ENCODE measurements around the gene PXDN.
A peak's percentile ranks its signal among the peaks of the same experiment; 100 is the strongest.

Gene PXDN

DNA sequence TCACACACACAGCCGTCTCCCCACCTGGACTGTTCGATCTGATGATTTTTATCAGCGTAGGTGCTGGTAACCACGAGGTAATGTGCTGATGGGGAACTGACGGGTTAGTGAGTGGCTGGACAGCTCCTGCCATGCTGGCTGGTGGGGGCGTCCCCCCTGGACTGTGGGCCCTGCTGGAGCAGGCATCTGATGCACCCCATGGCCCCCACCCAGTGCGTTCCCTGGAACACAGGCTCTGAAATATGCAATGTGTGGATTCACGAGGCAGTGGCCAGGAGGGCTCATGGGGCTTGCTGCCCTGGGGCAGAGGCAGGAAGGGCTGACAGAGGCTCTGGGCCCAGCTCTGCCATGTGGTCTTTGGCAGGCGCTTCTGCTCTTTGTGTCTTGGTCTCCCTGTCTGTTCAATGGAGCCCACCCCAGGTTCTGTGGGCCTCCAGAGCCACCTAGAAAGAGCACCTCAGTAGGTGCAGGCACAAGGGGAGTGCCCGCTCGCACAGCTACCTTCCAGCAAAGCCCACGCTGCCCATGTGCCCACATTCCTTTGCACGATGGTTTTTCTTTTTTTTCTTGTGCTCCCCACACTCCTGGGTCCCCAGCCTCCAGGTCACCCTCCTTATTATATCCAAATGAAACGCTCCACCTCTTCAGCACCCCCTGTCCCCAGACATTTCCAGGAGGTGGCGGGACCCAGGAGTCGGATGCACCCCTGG is 10.3 kb upstream of the PXDN start:
- no peak for DNase-seq (ENCODE audit: low read depth in 2 of 2, low spot score in 1 of 2)

DNA sequence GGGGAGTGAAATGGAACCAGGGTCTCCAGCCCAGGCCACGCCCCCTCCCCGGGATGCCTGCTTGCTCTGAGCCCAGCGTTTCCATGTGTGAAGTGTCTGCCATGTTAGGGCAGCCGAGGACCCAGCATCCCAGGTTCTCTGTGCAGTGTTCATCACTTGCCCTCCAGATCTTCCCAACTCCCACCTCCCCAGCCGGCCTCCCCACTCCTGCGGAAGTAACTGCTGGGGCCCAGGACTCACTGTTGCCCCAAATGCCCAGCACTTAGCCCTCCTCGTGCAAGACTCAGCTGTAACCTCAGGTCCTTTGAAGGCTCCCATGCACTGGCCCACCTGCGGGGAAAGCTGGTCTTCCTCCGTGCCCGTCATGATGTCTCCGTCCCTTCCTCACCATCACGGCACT is 9.7 kb upstream of the PXDN start:
- DNase-seq (ENCODE audit: low read depth in 2 of 2, low spot score in 1 of 2): no peak

DNA sequence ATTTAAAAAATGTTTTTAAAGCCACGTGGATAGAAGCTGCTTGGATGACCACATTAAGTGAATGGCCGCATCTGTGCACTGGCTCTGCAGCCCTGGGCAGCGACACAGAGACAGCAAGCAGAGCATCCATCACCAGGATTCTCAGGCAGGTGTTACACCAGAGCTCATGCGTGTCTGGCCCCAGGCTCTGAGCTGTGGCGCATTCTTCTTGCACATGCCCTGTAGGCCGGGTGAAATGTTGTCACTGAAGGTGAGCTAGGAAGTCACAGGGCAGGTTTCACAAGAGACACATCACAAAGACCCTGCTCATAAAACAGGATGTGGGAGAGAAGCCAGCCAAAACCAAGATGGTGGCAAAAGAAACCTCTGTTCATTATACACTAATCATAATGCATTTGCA is 8.4 kb upstream of the PXDN start:
- no peak for DNase-seq (ENCODE audit: low read depth in 2 of 2, low spot score in 1 of 2)

DNA sequence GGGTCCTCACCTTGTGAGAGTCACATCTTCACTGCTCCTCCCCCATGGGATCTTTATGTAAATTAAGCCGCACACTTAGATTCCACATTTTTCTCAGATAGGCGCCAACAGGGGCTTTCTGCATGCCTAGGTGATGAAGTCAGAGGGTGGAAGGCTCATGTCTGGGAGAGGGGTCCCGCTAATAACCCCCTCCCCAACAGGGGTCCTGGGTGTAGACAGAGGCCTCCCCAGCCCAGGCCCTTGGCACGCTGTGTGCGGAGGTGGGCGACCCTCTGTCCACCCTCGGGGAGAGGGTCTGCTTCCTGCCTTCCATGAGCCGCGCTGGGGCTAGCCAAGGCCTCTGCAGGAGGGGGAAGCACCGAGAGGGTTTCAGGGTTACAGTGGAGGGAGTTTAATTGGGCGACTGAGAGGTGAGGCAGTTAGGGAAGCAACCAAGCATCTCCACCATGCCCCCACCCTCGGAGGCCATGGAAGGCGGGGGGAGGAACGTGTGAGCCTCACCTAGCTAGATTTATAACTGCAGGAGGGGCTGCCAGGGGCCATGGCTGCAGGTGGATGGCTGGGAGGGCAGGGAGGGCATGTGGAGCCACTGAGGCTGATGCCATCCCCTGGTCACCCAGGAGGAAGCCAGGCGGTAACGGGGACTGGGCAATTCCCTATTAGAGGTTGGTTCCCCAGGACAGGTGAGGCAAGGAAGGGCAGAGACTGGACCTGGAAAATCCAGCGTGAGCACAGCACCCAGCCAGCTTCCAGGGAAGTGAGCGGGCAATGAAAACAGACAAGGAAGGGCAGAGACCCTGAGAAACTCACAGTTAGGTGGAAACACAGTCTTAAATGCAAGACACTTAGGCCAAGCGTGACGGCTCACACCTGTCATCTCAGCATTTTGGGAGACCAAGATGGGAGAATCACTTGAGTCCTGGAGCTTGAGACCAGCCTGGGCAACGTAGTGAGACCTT is 7.7 kb upstream of the PXDN start:
- DNase-seq (ENCODE audit: low read depth in 2 of 2, low spot score in 1 of 2): no peak

DNA sequence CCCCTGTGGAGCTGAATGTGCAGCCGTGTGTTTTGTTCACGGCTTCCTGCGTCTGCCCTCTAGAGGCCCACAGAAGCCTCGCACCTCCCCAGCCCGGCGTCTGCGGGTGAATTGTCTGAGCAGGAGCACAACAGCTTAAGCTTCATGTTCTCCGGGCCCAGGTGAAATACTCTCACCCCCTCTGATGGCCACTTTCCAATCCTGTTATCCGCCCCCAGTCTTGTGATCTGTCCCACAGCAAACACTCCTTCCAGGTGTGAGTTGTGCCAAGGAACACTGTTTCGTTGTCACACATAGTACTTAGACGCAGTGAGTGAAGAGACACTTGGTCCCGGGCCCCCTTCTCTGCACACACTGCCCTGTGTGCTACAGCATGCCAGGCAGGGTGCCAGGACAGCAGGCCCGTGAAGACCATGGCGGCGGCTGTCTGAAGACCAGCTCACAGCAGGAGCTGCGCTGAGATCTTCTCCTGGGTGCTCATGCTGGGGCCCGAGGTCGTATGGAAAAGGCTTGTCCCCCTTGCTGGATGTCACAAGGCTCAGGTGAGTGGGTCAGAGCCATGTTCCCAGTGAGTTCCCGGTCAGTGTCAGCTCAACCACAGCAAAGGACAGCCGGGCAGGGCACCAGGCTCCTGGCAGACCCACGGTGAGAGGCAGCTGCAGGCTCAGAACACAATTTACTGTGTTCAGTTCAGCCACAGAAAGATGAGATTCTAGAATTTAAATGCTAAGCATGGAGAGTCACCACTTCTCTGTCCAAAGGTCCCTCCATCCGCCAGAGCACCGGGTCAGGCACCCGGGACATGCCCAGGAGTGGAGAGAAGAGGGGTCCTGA is 6.8 kb upstream of the PXDN start:
- peak in 1 of 2 donors; percentile 6 for DNase-seq (ENCODE audit: low read depth in 2 of 2, low spot score in 1 of 2)

DNA sequence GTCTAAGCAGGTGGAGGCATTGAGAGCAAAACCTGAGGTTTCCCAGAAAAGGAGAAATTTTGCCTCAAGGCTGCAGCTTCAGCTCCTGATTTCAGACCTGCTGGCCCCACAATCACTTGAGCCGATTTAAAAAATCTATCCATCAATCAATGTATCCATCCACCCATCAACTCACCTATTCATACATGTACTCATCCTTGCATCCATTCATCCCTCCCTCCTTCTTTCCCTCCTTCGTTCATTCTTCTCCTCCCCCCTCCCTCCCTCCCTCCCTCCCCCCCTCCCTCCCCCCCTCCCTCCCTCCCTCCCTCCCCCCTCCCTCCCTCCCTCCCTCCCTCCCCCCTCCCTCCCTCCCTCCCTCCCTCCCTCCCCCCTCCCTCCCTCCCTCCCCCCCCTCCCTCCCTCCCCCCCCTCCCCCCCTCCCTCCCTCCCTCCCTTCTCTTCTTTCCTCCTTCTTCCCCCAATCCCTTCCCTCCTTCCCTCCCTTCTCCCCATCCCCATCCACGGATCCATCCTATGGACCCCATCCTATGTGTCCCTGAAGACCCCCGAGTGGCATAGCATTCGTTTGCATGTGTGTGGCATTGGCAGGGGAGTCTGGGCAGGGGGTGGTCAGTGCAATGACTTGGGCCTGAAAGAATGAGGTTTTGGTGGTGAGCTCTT is 6.1 kb upstream of the PXDN start:
- no peak for DNase-seq (ENCODE audit: low read depth in 2 of 2, low spot score in 1 of 2)

DNA sequence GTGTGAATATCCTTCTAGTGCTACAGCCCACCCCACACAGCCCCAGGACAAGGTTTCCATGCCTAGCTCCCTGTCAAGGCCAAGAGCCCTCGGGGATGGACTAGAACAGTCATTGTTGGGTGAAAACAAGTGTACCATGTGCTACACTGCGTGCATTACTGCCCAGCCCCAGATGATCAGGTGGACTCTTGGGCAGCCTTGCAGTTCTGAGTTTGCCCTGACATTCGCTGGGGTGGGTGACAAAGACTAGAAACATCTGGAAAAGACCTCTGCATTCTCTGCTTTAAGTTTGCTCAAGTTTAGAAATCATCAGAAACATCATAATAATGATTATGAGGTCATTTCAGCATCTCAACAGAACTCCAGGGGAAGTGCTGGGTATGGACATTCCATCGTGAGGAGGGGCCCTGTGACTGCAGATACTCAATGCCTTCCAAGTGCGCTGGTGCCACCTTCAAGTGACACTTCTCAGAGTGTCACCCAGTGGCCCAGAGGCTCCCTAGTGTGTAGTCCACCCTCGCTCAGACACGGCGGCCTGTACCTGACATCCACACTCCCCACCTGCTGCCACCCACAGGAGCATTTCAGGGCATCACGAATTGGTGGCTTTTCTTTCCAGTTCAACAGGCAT is 5.3 kb upstream of the PXDN start:
- DNase-seq (ENCODE audit: low read depth in 2 of 2, low spot score in 1 of 2): no peak

DNA sequence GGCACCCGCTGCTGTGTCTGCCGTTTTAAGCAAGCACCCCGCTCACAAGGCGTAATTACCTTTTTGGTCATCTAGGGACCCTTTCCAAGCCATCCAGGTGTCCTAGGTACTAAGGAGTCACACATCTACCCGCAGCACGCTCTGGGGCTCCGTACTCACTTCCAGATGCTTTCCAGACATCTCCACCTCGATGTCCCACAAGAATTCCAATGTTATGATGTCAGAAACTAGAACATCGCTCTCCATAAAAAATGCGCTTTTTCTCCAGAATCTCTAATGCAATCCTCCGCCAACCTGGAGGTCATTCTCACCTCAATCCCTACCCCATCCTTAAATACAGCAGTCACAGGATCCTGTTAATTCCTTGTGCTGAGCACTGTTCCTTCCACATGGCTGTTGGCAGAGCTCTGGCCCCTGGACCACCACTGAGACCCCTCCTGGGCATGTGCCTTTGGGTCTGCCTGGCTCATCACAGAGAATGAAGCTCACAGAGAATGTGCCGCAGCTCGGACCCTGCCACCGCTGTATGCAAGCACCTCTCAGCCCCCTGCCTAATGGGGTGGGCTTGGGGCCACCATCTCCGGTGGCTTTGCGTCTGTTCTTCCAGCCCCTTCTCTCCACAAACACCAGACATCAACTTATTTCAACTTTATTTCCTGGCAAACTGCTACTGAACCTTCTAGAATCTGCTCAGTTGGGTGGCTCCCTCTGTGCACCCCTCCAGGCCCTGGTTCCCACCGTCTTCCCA is 4.6 kb upstream of the PXDN start:
- DNase-seq (ENCODE audit: low read depth in 2 of 2, low spot score in 1 of 2): no peak

DNA sequence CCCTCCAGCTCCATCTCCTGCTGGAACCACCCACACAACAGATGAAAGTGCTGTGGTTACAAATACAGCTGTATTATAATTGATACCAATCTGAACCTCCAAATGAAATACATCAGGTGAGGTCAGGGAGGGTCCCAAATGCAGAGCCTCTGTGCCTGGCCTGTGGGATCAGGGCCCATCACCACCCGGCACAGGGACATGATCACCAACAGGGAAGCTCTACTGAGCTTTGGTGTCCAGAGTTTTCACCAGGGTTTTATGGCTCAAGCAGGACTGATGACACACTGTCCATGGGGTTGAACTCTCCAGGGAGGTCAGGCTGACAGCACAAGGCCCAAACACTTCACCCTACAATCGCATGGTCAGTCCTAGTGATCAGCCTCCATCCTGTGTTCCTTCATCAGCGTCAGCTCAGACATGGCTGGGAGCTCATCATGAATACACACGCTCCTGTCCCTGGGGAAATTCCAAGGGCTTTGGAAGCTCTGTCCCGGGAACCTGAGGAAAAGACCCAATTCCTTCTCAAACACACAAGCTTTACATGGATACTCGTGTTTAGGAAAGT is 3.9 kb upstream of the PXDN start:
- DNase-seq (ENCODE audit: low read depth in 2 of 2, low spot score in 1 of 2): no peak

DNA sequence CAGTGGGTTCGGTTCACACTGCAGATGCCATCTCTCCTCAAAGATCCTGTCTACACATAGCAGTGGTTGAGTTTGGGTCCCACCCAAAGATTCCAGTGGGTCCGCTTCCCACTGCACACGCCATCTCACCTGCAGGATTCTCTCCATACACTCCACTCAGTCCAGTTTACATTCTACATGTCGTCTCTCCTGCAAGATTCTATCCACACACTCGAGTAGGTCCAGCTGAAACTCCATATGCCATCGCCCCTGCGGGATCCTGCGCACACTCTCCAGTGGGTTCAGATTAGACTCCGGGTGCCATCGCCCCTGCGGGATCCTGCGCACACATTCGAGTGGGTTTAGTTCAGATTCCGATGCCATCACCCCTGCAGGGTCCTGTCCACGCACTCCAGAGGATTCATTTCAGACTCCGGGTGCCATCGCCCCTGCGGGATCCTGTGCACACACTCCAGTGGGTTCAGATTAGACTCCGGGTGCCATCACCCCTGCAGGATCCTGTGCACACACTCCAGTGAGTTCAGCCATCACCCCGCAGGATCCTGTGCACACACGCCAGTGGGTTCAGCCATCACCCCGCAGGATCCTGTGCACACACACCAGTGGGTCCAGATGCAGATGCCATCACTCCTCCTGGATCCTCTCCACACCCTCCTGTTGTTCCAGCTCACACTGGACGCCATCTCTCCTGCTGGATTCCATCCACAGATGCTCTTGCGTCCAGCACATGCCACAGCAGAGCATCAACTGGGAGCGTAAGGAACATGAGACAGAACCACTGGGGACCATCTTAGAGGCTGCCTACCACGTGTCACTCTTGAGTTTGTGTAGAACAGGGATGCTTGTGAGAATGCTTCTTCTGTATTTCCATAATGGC is 3.0 kb upstream of the PXDN start:
- no peak for DNase-seq (ENCODE audit: low read depth in 2 of 2, low spot score in 1 of 2)

DNA sequence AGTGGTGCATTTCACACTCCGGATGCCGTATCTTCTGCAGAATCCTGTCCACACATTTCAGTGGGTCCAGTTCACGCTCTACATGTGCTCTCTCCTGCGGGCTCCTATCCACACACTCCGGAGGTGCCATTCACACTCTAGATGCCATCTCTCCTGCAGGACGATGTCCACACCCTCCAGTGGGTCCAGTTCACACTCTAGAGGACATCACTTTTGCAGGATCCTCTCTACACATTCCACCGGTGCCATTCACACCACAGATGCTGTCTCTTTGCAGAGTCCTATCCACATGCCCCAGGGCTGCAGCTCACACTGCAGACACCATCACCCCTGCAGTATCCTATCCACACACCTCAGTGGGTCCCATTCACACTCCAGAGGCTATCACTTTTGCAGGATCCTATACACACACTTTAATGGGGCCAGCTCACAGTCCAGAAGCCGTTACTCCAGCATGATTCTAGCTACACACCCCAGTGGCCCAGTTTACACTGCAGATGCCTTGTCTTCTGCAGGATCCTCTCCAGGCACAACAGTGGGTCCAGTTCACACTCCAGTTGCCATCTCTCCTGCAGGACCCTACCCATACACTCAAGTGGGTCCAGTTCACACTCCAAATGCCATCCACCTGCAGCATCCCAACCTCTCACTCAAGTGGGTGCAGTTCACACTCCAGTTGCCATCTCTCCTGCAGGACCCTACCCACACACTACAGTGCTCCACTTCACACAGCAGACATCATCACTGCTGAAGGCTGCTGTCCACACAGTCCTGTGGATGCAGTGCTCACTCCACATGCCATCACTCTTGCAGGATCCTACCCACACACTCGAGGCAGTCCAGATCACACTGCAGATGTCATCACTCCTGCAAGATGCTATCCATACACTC is 2.1 kb upstream of the PXDN start:
- no peak for DNase-seq (ENCODE audit: low read depth in 2 of 2, low spot score in 1 of 2)

DNA sequence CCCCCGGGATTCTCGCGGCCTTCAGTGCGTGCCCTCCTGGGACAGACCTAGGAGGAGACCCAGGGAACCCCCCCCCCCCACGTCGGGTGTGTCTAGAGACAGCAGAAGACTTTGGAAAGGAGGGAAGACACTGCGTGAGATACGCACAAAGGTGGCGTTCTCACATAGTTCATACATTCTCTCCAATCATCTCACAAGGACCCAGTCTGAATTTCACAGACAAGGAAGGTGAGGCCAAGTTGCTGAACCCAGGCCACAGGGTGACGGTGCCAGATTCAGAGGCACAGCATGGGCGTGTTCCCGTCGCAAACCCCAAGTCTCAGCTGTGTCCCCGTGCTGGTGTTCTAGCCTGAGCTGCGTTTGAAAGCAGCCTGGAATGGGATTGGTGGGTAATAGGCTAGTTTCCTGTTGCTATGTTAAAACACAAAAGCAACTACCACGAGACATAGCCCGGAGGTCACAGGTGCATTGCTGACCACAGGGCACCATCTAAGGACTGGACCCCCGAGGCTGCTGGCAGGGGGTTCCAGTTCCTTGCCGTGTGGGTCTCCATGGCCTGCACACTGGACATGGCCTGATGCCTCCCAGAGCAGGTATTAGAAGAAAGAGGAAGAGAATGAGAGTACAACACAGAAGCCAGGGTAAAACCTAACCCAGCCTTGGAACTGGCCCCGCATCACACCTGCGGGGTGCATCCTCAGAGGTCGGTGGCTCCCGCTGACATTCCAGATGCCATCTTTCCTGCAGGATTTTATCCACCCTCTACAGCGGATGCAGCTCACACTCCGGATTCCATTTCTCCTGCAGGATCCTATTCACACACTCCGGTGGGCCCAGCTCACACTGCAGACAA is 1.1 kb upstream of the PXDN start:
- no peak for DNase-seq (ENCODE audit: low read depth in 2 of 2, low spot score in 1 of 2)

DNA sequence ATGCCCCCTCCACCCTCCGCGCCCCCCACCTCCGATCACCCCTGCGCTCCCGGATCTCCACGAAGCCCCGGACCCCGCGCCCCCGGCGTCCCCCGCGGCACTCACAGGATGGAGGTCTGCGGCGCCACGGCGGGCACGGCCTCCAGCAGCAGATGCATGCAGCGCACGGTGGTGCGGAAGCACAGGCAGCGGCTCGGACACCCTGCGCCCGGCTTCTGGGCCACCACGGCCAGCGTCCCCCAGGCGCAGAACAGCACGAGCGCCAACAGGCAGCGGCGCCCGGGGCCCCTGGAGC is 217 bp downstream of the PXDN start:
- DNase-seq (ENCODE audit: low read depth in 2 of 2, low spot score in 1 of 2): no peak

DNA sequence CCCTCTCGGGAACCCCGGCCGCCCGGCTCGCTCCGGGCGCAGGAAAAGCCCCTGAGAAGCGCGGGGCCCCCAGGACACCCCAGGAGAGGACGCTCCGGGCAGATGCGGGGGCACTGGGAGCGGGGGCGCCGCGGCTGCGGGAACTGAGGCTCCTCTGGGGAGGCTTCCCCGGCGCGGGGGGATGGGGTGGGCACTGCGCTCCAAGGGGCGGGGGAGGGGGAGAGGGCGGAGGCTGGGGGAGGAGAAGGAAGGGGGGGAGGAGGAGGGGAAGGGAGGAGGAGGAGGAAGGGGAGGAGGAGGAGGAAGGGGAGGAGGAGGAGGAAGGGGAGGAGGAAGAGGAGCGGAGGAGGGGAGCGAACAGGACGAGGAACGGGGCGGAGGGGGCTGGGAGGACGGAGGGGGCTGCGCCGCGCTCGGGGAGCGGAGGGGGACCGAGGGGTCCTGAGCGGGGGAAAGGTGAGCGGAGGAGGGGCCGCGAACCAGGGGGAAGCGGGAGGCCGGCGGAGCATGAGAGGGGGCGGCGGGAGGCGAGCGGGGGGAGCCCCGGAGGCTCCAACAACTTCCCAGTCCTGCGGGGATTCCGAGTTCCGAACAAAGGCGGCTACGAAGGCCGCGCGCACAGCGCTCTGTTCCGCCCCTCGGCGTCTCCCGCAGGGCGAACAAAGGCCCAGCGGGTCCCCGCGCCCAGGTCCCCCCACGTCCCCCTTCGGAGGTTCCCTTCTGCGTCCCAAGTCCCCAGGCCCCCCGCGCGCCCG is 742 bp downstream of the PXDN start:
- DNase-seq (ENCODE audit: low read depth in 2 of 2, low spot score in 1 of 2): no peak

DNA sequence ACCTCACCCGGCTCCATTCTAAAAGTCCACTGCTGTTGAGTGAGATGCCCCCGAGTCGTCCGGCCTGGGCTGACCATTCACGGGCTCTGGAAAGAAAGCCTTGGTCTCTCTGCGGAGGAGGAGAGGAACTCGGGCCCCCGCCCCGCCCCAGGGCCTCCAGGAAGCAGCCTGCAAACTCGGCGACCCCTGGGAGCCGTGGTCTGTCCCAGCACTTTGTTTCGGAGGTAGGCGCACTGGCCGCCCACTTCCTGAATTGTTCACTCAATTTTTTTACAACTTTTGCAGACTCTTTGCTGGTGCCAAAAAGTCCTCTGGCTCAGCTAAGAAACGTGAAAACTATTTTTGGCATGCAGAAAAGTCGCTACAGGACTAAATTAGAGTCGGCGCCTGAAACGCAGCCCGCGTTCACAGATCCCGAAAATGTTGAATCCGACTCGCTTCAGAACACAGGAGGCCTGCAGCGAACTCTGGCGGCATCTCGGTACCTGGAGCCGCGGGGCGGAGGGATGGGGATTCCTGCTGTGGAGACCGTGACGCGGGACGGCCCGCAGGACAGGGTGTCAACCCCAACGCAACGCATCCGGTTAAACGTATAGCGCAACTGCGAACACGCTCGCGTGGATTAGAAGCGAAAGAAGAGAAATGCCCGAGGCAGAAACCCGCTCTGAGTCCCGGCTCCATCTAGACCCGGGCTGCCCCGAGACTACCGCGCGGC is 1.5 kb downstream of the PXDN start:
- no peak for DNase-seq (ENCODE audit: low read depth in 2 of 2, low spot score in 1 of 2)

DNA sequence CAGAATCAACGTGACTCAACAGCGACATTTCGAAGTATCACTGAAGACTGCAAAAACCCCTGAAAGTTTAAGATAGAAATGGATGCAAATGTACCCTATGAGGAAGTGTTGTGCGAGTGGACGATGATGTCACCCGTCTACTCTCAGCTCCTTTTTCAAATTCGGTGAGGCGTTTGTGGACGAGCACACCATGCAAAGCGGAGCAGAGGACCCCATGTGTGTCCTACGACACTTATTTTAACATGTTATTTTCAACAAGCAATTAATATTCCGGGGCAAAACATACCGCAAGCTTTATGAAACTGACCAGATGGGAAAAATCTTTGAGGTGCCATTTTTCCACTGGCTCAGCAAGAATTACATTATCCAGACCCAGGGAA is 2.0 kb downstream of the PXDN start:
- DNase-seq (ENCODE audit: low read depth in 2 of 2, low spot score in 1 of 2): no peak

Measured in stimulated activated CD8-positive, alpha-beta memory T cell treated with anti-CD3 and anti-CD28 coated beads, Interleukin-4, amount 100 ng/mL, for 1 hour (primary cell).